ENCODE data around the gene SERPINE1. TPM values are rescaled to one million over a fixed set of nuclear protein-coding genes. Genes with fewer than 3 reads are reported as not detected.
"Not testable (repeated sequence)": the region's sequence is repeated elsewhere in the genome, so short reads cannot be mapped to it uniquely, and the experiment has no call there.

Gene SERPINE1
- total and polyA plus RNA-seq, 4 donors: 12.4 to 436 (median 37.0) TPM

DNA sequence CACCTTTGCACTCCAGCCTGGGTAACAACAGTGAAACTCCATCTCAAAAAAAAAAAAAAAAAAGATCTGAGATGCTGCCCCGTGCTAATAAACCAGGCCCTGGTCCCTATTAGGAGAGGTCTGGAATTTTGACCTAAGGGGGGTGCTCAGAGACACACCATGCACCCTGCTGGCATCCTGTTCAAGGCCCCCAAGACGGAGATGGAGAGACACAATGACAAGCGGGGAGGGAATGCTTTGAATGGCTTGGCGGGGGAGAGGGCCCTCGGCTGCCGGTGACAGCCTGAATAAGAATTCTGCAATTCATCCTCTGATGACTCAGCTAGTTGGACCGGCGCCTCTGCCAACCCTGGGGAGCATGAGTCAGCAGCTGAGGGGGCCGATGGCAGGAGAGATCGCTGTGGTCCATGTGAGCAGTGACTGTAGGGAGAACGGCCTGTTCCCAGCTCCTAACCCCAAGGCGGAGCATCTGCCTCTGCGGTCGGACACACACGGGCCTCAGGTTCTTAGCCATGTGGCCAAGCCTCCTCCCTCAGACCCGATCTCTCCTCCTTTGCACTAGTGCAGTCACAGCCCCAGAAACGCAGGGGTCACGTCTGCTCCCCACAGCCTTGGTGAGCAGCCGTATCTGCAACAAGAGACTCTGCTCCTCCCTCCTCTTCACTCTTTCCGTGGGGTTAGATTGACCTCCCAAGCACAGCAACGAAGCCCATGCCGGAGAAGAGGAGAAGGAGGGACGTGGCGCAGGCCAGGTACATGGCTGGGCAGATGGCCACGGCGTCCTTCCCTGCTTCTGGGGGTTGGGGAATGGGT lies 26.7 kb upstream of the SERPINE1 start:
- no peaks in the 10 kb centered on the region for H3K27me3 ChIP-seq (ENCODE audit: control insufficient read depth in 3 of 3, insufficient read depth in 3 of 3, low read length in 2 of 3)
- peak; percentile 70 to 71 (median 71) for DNase-seq
- peak; percentile 90 for ATAC-seq (ENCODE audit: insufficient read depth, low FRiP score)
- TF ChIP-seq, protein P1, sequence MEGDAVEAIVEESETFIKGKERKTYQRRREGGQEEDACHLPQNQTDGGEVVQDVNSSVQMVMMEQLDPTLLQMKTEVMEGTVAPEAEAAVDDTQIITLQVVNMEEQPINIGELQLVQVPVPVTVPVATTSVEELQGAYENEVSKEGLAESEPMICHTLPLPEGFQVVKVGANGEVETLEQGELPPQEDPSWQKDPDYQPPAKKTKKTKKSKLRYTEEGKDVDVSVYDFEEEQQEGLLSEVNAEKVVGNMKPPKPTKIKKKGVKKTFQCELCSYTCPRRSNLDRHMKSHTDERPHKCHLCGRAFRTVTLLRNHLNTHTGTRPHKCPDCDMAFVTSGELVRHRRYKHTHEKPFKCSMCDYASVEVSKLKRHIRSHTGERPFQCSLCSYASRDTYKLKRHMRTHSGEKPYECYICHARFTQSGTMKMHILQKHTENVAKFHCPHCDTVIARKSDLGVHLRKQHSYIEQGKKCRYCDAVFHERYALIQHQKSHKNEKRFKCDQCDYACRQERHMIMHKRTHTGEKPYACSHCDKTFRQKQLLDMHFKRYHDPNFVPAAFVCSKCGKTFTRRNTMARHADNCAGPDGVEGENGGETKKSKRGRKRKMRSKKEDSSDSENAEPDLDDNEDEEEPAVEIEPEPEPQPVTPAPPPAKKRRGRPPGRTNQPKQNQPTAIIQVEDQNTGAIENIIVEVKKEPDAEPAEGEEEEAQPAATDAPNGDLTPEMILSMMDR (IDR thresholded peaks at IDR 0.05; ENCODE audit: control extremely low read depth, extremely low read depth): no peak
- H3K9ac ChIP-seq (ENCODE audit: insufficient read depth in 1 of 2, low read length in 2 of 2): no peak overlapping the region
- H3K36me3 ChIP-seq (ENCODE audit: control insufficient read depth in 4 of 4, insufficient read depth in 4 of 4, low read length in 4 of 4): no peaks in the 10 kb centered on the region
- peak overlapping the region; percentile 79 to 82 for H3K27ac ChIP-seq (ENCODE audit: low read depth in 1 of 2, low read length in 1 of 2)
- 24 to 28% methylated on average over 26 of the region's 26 CpGs for WGBS, 2 donors
- H3K4me3 ChIP-seq: no peak overlapping the region
- peaks cover 0 to 10% (median 6%) of the 10 kb centered on the region in 5 donors for H3K4me1 ChIP-seq (ENCODE audit: control insufficient read depth in 5 of 5, insufficient read depth in 5 of 5, low read length in 5 of 5)
- no peaks in the 10 kb centered on the region for H3K9me3 ChIP-seq (ENCODE audit: control insufficient read depth in 4 of 4, insufficient read depth in 3 of 4, low read length in 3 of 4)

DNA sequence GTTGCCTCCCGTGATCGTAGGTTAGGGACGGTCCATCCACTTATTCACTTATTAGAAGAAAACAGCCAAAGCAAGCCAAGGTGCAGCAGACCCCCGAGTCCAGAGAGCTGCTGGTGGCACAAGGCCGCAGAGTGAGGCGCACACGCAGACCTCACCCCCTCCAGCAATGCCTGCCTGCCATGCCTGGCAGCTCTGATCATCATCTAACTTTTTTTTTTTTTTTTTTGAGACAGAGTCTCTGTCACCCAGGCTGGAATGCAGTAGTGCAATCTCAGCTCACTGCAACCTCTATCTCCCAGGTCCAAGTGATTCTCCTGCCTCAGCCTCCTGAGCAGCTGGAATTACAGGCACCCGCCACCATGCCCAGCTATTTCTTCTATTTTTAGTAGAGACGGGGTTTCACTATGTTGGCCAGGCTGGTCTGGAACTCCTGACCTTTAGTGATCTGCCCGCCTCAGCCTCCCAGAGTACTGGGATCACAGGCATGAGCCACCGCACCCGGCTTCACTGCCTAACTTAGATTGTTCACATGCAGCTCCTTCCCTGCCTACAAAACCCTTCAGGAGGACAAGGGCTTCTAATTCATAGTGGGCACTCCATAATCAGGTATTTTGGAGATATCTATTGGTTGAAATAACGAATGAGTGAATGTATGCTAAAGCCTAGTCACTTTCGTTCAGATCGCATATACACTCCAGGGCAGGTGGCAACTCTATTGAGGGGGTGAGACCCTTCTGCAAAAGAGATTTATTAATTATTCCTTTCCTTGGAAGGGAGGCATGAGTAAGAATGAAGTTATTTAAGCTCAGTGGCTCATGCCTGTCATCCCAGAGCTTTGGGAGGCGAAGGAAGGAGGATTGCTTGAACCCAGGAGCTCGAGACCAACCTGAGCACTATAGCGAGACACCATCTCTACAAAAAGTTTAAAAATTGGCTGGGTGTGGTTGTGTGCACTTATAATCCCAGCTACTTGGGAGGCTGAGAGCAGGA lies 25.8 kb upstream of the SERPINE1 start:
- H3K27ac ChIP-seq (ENCODE audit: low read depth in 1 of 2, low read length in 1 of 2): peak overlapping the region; percentile 79 to 82
- H3K4me3 ChIP-seq: no peak overlapping the region
- DNase-seq: no peak
- no peaks in the 10 kb centered on the region for H3K36me3 ChIP-seq (ENCODE audit: control insufficient read depth in 4 of 4, insufficient read depth in 4 of 4, low read length in 4 of 4)
- peaks cover 0 to 10% (median 6%) of the 10 kb centered on the region in 5 donors for H3K4me1 ChIP-seq (ENCODE audit: control insufficient read depth in 5 of 5, insufficient read depth in 5 of 5, low read length in 5 of 5)
- no peak for ATAC-seq (ENCODE audit: insufficient read depth, low FRiP score)
- H3K27me3 ChIP-seq (ENCODE audit: control insufficient read depth in 3 of 3, insufficient read depth in 3 of 3, low read length in 2 of 3): no peaks in the 10 kb centered on the region
- 91 to 92% methylated on average over 18 of the region's 18 CpGs for WGBS, 2 donors
- H3K9ac ChIP-seq (ENCODE audit: insufficient read depth in 1 of 2, low read length in 2 of 2): no peak overlapping the region
- H3K9me3 ChIP-seq (ENCODE audit: control insufficient read depth in 4 of 4, insufficient read depth in 3 of 4, low read length in 3 of 4): no peaks in the 10 kb centered on the region
- TF ChIP-seq, protein P1 (IDR thresholded peaks at IDR 0.05; ENCODE audit: control extremely low read depth, extremely low read depth): no peak

DNA sequence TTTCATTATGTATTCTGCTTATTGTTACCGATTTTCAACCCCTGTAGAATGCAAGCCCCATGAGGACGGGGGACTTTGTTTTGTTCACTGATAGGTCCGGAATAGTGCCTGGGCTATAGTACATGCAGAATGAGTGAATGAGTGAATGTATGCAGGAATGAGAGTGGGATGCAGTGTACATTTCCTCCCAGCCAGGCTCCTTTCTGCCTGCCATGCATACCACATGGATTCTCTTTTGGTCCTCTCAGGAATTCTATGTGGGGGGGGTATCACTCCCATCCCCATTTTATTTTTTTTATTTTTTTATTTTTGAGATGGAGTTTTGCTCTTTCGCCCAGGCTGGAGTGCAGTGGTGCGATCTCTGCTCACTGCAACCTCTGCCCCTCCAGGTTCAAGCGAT lies 24.9 kb upstream of the SERPINE1 start:
- TF ChIP-seq, protein P1 (IDR thresholded peaks at IDR 0.05; ENCODE audit: control extremely low read depth, extremely low read depth): no peak
- WGBS, 2 donors: 91 to 95% methylated on average over 6 of the region's 6 CpGs
- ATAC-seq (ENCODE audit: insufficient read depth, low FRiP score): no peak
- DNase-seq: no peak
- Histone ChIP-seq H3K27me3 (ENCODE audit: control insufficient read depth in 3 of 3, insufficient read depth in 3 of 3, low read length in 2 of 3) (no peaks in the 10 kb centered on the region), H3K9me3 (ENCODE audit: control insufficient read depth in 4 of 4, insufficient read depth in 3 of 4, low read length in 3 of 4) (no peaks in the 10 kb centered on the region), H3K36me3 (ENCODE audit: control insufficient read depth in 4 of 4, insufficient read depth in 4 of 4, low read length in 4 of 4) (no peaks in the 10 kb centered on the region), H3K4me1 (ENCODE audit: control insufficient read depth in 5 of 5, insufficient read depth in 5 of 5, low read length in 5 of 5) (peaks cover 0 to 10% (median 6%) of the 10 kb centered on the region in 5 donors), H3K27ac (ENCODE audit: low read depth in 1 of 2, low read length in 1 of 2) (no peak overlapping the region), H3K4me3 (no peak overlapping the region), H3K9ac (ENCODE audit: insufficient read depth in 1 of 2, low read length in 2 of 2) (no peak overlapping the region)

DNA sequence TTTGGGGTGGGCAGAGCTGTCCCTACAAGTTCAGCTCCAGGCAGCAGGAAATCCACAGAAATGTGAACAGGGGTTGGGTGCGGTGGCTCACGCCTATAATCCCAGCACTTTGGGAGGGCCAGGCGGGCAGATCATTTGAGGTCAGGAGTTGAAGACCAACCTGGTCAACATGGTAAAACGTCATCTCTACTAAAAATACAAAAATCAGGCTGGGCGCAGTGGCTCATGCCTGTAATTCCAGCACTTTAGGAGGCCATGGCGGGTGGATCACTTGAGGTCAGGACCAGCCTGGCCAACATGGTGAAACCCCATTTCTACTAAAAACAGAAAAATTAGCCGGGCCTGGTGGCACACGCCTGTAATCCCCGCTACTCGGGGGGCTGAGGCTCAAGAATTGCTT lies 23.2 kb upstream of the SERPINE1 start:
- not testable (repeated sequence) for DNase-seq; H3K9ac ChIP-seq (ENCODE audit: insufficient read depth in 1 of 2, low read length in 2 of 2); H3K4me3 ChIP-seq; H3K27me3 ChIP-seq (ENCODE audit: control insufficient read depth in 3 of 3, insufficient read depth in 3 of 3, low read length in 2 of 3); H3K36me3 ChIP-seq (ENCODE audit: control insufficient read depth in 4 of 4, insufficient read depth in 4 of 4, low read length in 4 of 4); ATAC-seq (ENCODE audit: insufficient read depth, low FRiP score); H3K27ac ChIP-seq (ENCODE audit: low read depth in 1 of 2, low read length in 1 of 2); H3K9me3 ChIP-seq (ENCODE audit: control insufficient read depth in 4 of 4, insufficient read depth in 3 of 4, low read length in 3 of 4)
- 92% methylated on average over 10 of the region's 10 CpGs for WGBS, 2 donors
- H3K4me1 ChIP-seq (ENCODE audit: control insufficient read depth in 5 of 5, insufficient read depth in 5 of 5, low read length in 5 of 5): peaks cover 0 to 11% (median 6%) of the 10 kb centered on the region in 5 donors

All from lung (tissue), 12 donors.